SIG-M5 treated with dmso at 0.1 percent for 504 hours (cell line): Measurements from ENCODE around the gene ARPP21.

Experiments used
- DNase-seq: peaks from one replicate; lab custom pipeline; 2025; ENCODE audit not compliant: unreplicated experiment; lab: John Stamatoyannopoulos, UW

ARPP21 gene

DNA sequence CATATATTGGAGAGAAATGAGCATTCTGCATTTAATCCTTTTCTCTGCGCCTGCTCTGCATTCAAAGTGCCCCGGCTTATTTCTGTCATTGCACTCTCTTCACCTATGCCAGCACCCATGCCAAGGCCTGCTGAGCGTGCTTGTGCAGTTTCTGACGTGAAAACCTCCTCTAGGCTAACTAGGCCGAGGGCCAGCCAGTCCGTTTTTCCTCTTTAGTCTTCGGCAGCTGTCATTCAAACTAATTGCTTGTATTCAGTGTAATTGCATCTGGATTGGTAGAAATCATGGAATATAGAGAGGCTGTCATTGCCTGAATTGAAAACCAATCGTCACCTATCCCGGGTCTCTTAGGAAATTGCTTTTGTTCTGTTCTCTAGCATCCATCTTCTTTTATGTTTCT lies 94.0 kb downstream of the ARPP21 start:
- DNase-seq = no peak

DNA sequence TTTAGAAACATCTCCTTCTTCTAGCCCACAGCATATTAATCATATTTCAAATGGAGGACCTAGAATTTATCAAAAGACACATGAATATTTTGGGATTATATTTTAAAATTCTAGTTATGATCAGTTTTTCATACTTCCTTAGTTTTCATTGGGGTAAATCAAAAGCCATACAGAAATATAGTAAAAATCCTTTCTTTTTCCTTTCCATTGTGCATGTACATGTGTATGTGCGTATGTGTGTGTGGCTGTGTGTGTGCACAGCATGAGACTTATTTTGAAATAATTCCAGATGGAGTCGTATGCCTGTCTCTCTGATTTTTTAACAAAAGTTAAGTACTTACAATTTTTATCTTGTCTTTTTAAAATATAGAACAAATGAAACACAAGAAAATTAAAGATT lies 94.5 kb downstream of the ARPP21 start:
- DNase-seq = no peak

DNA sequence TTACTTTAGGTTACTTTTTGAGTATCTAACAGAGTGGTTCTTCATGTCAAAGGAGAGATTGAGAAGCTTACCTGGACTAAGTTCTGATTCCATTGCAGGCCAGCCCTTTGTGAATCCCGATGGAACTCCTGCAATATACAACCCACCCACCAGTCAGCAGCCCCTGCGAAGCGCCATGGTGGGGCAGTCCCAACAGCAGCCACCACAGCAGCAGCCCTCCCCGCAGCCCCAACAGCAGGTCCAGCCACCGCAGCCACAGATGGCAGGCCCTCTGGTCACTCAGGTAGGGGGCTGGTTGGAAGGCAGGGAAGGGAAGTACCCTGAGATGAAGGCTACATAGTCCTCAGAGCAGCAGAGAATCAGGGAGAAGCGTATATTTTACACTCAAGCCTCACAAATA lies 97.8 kb downstream of the ARPP21 start:
- no peak for DNase-seq

DNA sequence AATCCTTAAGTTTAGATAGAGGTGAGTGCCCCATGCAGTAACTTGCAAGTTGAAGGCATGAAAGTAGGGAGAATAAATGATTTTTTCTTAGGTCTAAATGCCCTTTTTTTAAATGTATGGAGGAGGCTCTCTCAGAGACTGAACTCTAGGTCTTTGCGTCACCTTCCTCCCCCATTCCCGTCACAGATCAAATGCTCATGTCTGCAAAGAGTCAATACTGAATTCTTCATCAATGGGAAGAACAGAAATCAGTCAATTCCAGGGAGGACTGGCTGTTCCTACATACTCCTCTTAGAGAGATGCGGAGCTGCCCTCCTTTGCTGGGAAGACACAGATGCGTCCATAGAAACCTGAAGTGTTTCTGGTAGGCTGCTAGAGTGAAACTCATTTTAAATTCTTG lies 98.2 kb downstream of the ARPP21 start:
- no peak for DNase-seq

DNA sequence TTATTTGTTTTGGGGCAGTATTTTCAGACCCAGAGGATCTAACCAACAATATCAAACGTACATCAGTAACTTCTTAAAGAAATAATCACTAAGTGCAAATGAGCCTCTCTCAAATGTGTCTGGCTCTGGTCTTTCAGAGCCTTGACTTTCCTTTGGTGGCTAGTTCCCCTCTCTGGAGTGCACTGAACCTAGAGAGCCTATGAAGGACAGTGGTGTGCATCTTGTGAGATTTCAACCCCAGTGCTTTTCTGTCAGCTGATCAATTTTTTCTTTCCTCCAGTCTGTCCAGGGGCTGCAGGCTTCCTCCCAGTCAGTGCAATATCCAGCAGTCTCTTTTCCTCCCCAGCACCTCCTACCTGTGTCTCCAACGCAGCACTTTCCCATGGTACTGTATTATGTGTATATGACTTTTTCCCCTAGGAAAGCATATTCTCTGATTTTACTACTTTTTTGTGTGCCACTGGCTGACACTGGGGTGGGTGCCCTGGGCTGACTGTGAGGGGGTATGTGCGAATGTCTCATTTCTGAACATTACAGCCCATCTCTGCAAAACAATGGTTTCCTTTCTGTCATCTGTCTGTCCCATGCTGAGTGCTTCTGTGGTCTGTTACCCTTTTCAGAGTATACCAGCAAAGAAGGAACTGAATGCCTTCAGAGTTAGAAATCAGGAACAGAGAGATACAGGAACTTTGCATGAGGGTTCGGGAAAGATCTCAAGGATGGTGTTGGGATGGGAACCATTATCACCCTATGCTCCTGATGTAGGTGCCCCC lies 98.8 kb downstream of the ARPP21 start:
- DNase-seq = no peak

DNA sequence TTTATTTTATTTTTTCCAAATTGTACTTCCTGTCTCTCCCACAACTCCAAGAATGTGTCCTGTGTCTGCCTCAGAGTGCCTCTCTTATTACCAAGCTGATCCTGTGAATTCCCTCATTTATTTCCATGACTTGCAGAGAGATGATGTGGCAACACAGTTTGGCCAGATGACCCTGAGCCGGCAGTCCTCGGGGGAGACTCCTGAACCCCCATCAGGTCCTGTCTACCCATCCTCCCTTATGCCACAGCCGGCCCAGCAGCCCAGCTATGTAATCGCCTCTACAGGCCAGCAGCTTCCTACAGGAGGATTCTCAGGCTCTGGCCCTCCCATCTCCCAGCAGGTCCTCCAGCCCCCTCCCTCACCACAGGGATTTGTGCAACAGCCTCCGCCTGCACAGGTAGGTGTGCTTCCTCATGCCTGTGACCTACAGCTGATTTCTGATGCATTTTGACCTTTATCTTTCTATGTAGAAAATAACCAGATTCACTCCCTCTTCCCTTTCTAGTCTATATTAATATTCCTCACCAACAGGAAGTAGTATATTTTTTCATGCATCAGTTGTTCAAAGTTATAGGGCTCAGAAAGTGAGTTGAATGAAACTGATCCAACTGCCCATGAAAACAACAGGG lies 100.0 kb downstream of the ARPP21 start:
- no peak for DNase-seq

DNA sequence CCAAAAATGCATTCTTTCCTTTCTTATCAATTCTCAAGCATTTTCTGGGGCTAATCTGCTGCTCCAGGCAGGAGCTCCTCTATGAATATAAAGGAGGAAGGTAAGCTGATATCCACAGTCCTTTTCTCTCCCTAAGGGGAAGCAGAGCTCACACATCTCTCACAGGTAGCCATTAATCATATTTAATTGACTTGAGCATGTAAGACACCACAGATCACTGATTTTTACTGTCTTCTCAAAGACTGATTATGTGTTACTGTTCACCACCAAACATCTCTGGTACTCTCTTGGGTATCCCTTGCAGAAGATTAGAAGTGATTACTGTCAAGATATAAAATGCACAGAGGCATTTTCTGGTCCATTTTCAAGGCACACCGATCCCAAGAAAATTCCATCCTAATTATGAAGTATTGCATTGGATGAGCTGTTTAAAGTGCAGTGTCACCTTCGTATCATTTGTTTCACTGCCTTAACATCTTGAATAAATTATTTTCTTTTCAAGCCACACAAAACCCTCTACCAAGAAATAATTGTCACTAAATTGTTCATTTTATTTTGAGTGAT lies 100.7 kb downstream of the ARPP21 start:
- no peak for DNase-seq

DNA sequence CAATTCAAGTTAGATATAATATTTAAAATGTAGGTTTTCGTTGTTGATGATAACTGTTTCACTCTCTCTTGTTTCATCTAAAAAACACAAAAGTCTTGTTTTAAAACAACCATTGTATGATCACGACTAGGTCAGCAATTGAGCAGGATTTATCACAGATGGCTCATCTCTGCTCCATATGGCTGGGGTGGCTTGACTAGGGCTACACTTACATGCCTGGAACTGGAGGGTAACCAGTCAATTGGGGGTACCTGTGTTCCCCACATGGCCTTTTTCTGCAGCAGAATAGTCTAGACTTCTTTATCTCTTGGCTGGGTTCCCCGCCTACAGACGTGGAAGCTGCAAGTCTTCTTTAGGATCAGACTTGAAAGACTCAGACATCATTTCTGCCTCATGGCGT lies 103.9 kb downstream of the ARPP21 start:
- no peak for DNase-seq

DNA sequence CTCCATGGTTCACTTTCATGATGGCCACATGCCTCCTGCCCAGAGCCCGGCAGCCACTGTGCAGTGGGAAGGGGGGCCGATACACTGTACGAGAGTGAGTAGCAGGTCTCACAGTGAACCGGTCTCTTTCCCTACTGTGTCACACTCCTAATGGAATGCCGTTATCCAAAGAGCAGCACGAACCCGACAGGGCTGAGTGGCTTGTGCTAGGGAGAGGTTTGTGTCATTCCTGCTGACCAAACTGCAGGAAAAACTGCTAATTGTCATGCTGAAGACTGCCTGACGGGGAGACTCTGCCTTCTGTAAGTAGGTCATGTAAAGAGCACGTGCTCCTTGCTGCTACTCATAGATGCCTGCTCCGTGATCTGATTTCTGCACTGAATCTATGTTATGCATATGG lies 105.1 kb downstream of the ARPP21 start:
- DNase-seq = no peak

DNA sequence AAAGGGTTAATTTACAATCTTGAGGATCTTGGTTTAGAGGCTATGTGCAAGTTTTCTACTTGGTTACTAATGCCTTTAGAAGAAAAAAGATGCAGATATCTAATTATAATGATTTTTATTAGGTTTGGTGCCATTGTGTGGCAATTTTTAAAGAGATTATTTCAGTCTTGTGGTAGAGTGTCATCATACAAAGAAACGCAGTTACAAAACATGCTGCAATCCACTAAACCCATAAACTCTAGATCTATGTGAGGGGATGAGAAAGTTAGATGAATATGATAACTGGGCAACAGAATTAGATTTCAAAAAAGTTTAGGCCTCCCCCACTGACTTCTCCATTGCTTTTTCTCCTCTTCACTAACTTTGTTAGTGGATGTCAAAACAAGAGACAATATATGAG lies 106.0 kb downstream of the ARPP21 start:
- peak; percentile 85 for DNase-seq

DNA sequence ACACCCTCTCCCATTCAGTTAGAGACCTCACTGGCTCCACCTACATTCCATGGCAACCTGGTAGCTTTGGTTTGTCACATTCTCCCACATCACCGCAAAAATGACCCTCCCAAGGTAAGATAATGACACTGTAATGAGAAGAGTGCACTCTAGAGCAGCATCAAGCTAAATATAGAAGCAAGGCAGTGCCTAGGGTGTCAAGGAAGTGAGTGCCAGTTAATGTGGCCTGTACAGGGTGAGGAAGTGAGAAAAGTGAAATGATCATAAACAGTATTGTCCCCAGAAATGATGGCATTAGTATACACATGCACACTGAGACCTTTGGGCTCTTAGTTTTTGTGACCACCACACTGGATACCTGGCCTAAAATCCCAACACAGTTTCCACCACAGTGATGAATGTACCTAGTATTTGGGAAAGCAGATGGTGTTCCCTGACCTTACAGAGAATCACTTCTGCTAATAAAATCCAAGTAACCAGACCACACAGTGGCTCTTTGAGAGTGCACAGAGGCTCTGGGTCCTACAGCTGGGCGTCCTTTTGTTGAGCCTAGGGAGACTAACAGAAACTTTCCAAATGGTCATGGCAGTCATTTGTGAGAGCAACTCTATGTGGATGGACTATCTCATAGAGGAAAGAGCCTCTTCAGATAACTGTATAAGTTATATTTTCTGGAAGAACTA lies 106.6 kb downstream of the ARPP21 start:
- peak; percentile 85 for DNase-seq

DNA sequence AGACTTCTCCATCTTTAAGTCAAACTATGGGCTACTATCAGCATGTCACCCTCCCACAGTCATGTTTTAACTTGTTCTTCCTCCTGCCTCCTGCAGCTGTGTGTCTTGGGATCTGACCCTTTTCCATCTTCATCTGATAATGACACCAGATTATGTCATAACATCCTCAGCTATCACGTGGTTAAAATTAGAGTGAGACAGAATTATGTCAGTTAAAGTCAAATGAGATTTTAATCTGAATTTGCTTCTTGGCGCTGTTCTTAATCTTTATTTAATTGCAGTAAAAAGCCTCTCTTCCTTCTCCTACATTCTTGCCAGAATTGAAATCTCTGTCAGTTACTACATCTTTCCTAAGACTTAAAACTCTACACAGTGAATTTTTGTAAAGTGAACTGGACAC lies 107.2 kb downstream of the ARPP21 start:
- peak; percentile 48 for DNase-seq

DNA sequence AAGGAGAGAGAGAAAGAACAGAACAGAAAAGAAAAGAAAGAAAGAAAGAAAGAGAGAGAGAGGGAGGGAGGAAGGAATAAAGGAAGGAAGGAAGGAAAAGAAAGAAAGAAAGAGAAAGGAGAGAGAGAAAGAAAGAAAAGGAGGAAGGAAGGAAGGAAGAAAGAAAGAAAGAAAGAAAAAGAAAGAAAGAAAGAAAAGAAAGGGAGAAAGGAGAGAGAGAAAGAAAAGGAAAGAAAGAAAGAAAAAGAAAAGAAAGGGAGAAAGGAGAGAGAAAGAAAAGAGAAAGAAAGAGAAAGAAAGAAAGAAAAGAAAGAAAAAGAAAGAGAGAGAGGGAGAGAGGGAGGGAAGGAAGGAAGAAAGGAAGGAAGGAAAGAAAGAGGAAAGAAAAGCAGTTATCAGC lies 108.8 kb downstream of the ARPP21 start:
- DNase-seq = no peak

DNA sequence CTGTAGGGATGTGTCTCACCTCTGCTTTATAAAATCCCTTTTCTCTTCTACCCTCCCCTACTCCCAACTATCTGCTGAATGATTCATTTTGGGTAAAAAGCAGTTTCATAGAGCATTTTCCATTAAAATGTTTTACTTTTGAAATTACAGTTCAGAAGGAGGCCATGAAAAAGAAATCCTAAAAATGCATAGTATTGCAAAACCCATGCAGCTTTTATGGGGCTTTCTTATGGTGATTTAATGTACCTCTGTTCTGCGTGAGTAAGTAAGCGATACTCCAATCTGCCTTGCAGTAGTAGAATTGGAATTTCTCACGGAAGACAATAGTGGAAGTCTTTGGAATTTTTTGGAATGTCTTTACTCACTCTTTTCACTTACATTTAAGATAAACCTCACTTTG lies 111.9 kb downstream of the ARPP21 start:
- no peak for DNase-seq

DNA sequence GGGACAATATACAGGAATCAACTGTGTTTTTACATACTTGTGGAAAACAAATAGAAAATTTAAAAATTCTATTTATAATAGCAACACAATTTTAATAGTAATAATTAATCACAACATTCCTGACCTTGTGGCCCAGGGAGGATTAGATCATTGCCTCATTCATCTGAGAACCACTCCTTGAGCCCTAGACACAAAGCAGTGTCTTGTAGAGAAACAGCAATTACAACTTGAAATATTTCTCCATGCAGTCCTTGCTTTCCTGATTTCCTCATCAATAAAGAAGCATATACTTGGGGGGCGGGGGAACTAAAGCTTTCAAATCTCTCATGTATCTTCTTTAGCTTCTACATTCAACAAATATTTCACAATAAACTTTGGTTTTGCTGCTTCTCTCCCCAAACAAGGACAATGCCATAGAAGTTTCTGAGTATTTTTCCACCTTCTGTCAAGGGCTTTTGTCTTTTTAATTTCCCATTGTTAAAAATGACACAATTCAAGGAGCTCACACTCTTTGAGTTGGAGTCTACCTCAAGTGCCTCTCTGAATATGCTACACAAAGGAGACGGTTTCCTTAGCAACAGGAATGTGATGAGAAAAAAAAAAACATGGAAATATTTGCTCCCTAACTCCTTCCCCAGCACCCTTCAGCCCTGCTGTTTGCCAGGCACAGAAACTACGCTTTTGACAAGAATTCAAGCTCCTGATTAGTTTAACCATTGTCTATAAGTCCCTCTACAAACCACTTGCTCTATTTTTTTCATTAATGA lies 118.8 kb downstream of the ARPP21 start:
- no peak for DNase-seq

DNA sequence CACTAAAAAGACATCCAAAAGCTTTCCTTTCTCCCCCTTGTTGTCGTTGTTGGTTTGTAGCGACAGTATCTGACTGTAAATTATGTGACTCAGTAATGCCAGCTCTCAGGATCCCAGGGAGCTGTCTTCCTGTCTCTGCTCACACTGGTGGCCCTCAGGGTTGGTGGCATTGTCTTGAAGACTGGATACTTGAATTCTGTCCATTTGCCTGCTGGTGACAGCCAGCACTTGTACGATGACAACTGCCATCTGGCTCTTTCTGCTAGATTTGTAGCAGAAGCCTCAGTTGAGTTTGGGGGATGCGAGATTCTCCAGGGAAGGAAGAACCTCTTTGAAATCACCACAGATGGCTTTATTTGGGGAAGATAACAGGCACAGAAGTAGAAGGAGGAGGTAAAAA lies 120.8 kb downstream of the ARPP21 start:
- no peak for DNase-seq

DNA sequence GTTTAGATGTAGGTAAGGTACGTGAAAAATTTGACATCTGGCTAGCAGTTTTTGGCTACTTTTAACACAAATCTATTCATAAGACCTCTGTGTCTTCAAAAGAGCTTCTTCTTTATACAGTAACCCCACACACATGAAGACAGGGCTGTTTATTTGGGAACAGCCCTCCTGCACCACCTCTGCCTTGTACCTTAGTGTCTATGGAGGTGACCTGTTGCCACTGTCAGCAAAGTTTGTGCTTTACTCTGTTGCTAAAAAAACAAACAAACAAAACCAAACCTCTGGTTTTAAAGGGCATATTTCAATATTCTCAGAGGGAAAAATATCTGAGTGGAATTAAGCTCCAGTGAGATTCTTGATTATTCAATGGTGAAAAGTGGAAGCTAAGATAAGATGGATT lies 122.0 kb downstream of the ARPP21 start:
- DNase-seq = no peak

DNA sequence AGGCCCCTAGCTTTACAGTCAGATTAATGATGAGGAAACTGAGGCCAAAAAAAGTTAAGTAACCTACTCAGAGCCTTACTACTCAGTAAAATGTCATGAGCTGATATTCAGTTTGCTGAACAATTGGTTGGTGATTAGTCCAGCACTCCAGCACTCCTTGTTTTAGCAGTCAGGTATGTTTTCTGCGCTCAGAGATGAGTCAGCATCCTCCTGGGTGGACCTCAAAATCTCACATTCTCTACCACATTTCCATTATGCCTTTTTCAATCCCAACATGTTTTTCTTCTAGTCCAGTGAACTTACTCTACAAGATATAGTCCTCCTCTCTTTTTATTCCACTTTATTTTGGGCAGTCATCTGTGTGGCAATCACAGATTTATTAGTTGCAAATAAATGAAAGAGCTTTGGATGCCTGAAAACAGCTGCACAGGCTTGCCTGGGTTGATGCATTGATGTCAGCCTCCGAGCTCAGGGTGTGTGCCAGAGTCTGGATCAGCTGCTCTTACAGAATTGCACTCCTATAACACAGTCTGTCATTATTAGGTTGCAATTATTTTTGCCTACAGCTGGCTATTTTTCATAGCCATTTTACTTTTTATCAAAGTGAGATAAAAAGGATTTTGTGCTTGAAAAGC lies 133.2 kb downstream of the ARPP21 start:
- no peak for DNase-seq

DNA sequence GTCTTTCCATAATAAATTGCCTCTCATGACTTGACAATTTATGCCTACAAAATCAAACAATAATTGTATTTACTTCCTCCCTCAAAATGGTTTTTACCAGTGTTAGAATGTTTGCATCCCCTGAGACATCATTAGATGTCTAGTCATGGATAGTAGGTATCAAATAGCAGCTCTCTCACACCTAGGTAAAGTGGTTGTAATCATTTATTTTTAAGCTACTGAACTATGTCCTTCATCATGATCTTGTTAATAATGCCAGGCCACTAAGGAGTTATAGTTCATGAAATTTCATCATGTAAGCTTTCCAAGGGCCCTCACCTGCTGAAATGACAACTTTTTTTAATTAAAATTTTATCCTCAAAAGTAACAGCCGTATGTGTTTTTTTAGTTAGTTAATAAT lies 134.1 kb downstream of the ARPP21 start:
- no peak for DNase-seq

DNA sequence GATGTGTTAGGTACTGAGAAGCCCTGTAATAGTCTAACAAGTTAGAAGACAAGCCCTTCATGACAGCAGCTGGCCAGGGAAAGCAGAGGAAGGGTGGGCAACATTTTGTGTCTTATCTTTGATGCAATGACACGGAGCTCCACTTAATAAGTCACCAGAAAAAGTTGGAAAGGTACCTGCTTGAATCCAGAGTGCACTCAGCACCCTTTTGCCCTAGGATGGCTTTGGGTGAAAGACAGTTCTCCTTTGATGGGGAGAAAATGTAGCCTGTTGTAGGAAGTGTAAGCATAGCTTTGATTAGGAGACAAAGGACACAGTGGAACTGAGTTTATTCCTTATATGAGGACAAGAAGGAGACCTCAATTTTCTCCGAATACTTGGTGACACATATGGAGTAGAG lies 137.0 kb downstream of the ARPP21 start:
- DNase-seq = no peak

DNA sequence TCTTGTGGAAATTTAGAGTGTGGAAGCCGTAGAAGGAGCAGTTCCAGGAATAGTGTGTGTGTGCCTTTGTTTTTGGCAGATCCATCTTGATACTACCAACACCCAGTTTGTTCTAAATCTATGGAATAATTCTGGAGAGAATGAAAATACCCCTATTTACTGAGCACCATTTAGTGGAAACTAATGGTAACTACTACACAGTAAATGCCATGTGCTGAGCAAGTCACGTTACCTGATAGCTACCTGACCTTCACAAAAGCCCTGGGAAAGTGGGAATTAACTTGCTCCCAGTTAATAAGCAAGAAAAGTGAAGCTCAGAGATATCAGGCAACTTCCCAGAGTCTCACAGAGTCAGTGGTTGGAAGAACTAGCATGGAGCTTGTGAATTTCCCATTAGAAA lies 137.7 kb downstream of the ARPP21 start:
- no peak for DNase-seq
